Measurements from ENCODE around the gene PLXNA2. TPM values are rescaled to one million over a fixed set of nuclear protein-coding genes. Genes with fewer than 3 reads are reported as not detected.

PLXNA2 gene
- total and polyA plus RNA-seq, 2 of the 8 experiments (the other 6 are each of a cell fraction or from before 2014, with no cell fraction given): 0.33 to 1.5 TPM

- TF ChIP-seq SAP30 (IDR thresholded peaks at IDR 0.05; ENCODE audit: insufficient read depth, insufficient replicate concordance, low read length) (no peak), CBX5 (IDR thresholded peaks at IDR 0.05; ENCODE audit: low read depth, low read length) (no peak), TBP (IDR thresholded peaks at IDR 0.05; ENCODE audit: low read depth, low read length) (no peak), RAD21 (IDR thresholded peaks at IDR 0.05 in 1 of 2, conservative IDR thresholded peaks at IDR 0.05 in 1 of 2; ENCODE audit: low read depth in 2 of 2, low read length in 2 of 2) (no peak), SP1 (IDR thresholded peaks at IDR 0.05; ENCODE audit: low read depth, low read length) (no peak), GABPA (IDR thresholded peaks at IDR 0.05; ENCODE audit: borderline replicate concordance, insufficient read depth, low read length) (no peak)
- TF ChIP-seq, protein P1, sequence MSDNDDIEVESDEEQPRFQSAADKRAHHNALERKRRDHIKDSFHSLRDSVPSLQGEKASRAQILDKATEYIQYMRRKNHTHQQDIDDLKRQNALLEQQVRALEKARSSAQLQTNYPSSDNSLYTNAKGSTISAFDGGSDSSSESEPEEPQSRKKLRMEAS (IDR thresholded peaks at IDR 0.05): no peak
Measured at GRCh38 chr1:208052926-208053407, 191.2 kb downstream of the PLXNA2 start (continued).
